NCI-H510A (cell line): ENCODE results near the gene ZNF133.

Experiments
- DNase-seq: peaks from one replicate; lab custom pipeline; 2025; lab: John Stamatoyannopoulos, UW

ZNF133 gene

GRCh38 chr20:18361678-18362077 lies 73.4 kb downstream of the ZNF133 start:
- DNase-seq: no peak

GRCh38 chr20:18362916-18363315 lies 74.6 kb downstream of the ZNF133 start:
- no peak for DNase-seq

- no peak for DNase-seq
These were observed 75.4 kb downstream of the ZNF133 start for GRCh38 chr20:18363708-18364107.

GRCh38 chr20:18364768-18365167 lies 76.4 kb downstream of the ZNF133 start:
- DNase-seq: no peak
